ENCODE data around the gene CTIF. TPM values are rescaled to one million over a fixed set of nuclear protein-coding genes. Genes with fewer than 3 reads are reported as not detected.

The CTIF gene
- total RNA-seq, 3 donors from 2014 or later, result 4.3 to 5.3 (median 4.6) TPM

- ATAC-seq (peak; percentile 32 to 35), DNase-seq (no peak)
- peak overlapping the region; percentile 86 for H3K4me3 Mint-ChIP-seq
- H3K4me1 Mint-ChIP-seq (ENCODE audit: low read depth), result no peaks in the 10 kb centered on the region
- no peaks in the 10 kb centered on the region for H3K9me3 Mint-ChIP-seq
- H3K36me3 Mint-ChIP-seq (ENCODE audit: insufficient read depth), result no peaks in the 10 kb centered on the region
- H3K27me3 Mint-ChIP-seq (ENCODE audit: low read depth), result peaks cover 21% of the 10 kb centered on the region
Measured at GRCh38 chr18:48541026-48541746, 2.4 kb downstream of the CTIF start.

DNA sequence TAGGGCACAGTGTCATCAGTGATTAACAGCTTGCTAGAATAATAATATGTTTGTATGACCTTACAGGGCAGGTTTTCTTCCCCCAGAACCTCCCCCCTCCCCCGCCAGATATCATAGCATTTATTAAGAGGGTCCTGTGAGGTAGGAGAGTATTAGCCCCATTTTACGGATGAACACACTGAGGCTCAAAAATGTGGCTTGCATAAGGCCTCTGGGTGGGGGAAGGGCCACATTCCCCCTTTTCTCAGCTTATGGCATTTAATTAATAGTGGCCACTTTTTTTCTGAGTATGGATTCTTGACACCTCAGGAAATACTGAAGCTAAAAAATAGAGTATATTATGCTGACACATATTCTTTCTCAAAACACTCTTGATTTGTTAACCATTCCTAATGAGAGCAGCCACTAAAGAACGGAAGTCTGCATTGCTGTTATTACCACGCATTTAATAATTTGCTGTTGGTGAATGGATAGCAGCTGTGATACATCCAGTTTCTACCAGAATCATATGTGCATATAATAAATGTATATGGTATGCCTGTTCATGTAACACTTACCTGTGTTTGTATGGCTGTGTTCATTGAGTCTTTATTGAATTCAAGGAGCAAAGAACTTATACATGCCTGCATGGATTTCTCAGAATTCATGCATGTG, 3.0 kb downstream of the CTIF start:
- Mint-ChIP-seq H3K4me1 (ENCODE audit: low read depth) (no peaks in the 10 kb centered on the region), H3K27me3 (ENCODE audit: low read depth) (peaks cover 21% of the 10 kb centered on the region), H3K9me3 (no peaks in the 10 kb centered on the region), H3K36me3 (ENCODE audit: insufficient read depth) (no peaks in the 10 kb centered on the region), H3K4me3 (peak overlapping the region; percentile 43)
- DNase-seq, result no peak
- no peak for ATAC-seq

DNA sequence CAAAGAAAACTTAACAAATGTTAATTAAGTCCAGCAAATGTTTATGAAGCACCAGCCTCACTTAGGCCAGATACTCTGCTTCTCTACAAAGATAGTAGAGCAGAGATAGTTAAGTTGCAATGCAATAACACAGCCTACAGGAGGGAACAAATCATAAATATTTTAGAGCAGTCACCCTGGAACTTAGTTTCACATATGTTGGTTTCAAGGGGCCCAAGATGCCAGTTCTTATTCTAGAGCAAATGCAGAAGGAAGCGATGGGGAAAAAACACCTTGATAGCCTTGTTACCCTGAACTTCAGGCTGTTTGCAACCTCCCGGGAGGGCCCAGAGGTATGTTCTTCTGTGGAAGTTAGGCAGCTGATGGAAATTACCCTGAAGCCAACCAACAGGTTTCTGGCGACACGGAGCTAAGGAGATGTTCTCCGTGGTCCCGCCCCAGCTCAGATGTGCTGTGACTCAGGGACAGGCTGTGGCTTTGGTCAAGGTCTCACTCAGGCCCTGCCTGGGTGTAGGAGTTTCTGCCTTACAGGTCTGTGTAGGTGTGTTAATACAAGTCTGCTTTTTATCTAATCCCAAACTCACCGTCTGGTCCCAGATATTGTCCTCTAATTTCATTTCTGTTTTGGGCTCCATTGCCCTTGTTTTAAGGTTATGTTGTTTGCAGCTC, 3.8 kb downstream of the CTIF start:
- peaks cover 21% of the 10 kb centered on the region for H3K27me3 Mint-ChIP-seq (ENCODE audit: low read depth)
- ATAC-seq (no peak), DNase-seq (no peak)
- no peaks in the 10 kb centered on the region for H3K9me3 Mint-ChIP-seq
- no peak overlapping the region for H3K4me3 Mint-ChIP-seq
- H3K36me3 Mint-ChIP-seq (ENCODE audit: insufficient read depth), result no peaks in the 10 kb centered on the region
- H3K4me1 Mint-ChIP-seq (ENCODE audit: low read depth), result no peaks in the 10 kb centered on the region

DNA sequence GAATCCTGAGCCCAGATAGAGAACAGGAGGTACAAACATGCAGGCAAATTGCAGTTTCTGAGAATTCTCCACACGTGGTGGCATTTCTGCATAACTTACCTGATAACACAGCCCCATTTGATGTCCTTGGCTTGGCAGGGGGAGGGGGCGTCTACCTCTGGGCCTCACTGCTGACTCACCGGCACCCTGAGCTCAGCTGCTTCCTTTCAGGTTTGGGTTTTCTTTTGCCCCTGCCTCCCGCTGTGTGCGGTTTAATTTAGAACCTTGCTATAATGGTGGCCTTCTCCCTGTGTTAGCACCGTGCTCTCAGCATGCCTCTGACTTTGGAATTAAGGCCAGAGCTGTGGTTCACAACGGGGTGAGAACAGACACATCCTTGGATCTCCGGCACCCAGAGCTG, 4.4 kb downstream of the CTIF start:
- ATAC-seq (no peak), DNase-seq (peak; percentile 38)
- Mint-ChIP-seq H3K9me3 (no peaks in the 10 kb centered on the region), H3K27me3 (ENCODE audit: low read depth) (peaks cover 21% of the 10 kb centered on the region), H3K4me1 (ENCODE audit: low read depth) (no peaks in the 10 kb centered on the region), H3K36me3 (ENCODE audit: insufficient read depth) (no peaks in the 10 kb centered on the region), H3K4me3 (no peak overlapping the region)

GRCh38 chr18:48544116-48544515, 5.3 kb downstream of the CTIF start:
- DNase-seq, result no peak
- Mint-ChIP-seq H3K4me3 (no peak overlapping the region), H3K27me3 (ENCODE audit: low read depth) (peaks cover 21% of the 10 kb centered on the region), H3K9me3 (no peaks in the 10 kb centered on the region), H3K4me1 (ENCODE audit: low read depth) (no peaks in the 10 kb centered on the region), H3K36me3 (ENCODE audit: insufficient read depth) (no peaks in the 10 kb centered on the region)
- ATAC-seq, result no peak

GRCh38 chr18:48544661-48545415, 6.0 kb downstream of the CTIF start:
- Mint-ChIP-seq H3K27me3 (ENCODE audit: low read depth) (peaks cover 21% of the 10 kb centered on the region), H3K4me1 (ENCODE audit: low read depth) (no peaks in the 10 kb centered on the region), H3K4me3 (no peak overlapping the region), H3K36me3 (ENCODE audit: insufficient read depth) (no peaks in the 10 kb centered on the region), H3K9me3 (no peaks in the 10 kb centered on the region)
- DNase-seq (no peak), ATAC-seq (no peak)

DNA sequence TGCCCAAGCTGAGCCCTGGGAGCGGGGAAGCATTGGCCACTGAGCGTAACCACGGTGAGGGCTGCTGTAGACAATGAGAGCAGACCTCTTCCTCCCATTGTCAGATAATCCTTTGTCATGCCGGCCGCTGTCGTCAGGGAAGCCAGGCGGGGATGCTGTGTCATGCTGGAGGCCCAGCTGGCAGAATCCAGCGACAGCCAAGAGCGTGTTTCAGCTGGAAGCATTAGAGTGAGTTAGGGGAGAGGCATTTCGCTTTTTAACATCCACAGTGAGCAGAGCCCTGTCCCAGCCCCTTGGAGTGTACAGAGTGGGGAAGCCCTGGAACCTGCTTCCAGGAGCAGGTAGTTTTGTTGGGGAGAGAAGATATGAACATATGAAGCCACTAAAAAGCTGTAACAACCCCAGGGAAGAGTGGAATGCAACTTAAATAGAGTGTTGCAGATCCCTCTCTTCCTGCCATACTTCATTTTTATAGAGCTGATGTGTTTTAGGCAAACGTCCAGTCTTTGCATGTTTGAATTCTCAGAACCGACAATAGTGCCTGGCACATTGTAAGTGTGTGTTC, 7.0 kb downstream of the CTIF start:
- H3K36me3 Mint-ChIP-seq (ENCODE audit: insufficient read depth), result no peaks in the 10 kb centered on the region
- no peaks in the 10 kb centered on the region for H3K9me3 Mint-ChIP-seq
- no peak for ATAC-seq

GRCh38 chr18:48546396-48546795, 7.6 kb downstream of the CTIF start:
- no peaks in the 10 kb centered on the region for H3K4me1 Mint-ChIP-seq (ENCODE audit: low read depth)
- H3K36me3 Mint-ChIP-seq (ENCODE audit: insufficient read depth), result no peaks in the 10 kb centered on the region
- ATAC-seq, result no peak
- no peaks in the 10 kb centered on the region for H3K9me3 Mint-ChIP-seq
- no peak overlapping the region for H3K4me3 Mint-ChIP-seq
- H3K27me3 Mint-ChIP-seq (ENCODE audit: low read depth), result peaks cover 19% of the 10 kb centered on the region
- no peak for DNase-seq

More for the DNA sequence above, 7.0 kb downstream of the CTIF start:
- Mint-ChIP-seq H3K4me1 (ENCODE audit: low read depth) (no peaks in the 10 kb centered on the region), H3K27me3 (ENCODE audit: low read depth) (peaks cover 21% of the 10 kb centered on the region), H3K4me3 (no peak overlapping the region)
- no peak for DNase-seq

DNA sequence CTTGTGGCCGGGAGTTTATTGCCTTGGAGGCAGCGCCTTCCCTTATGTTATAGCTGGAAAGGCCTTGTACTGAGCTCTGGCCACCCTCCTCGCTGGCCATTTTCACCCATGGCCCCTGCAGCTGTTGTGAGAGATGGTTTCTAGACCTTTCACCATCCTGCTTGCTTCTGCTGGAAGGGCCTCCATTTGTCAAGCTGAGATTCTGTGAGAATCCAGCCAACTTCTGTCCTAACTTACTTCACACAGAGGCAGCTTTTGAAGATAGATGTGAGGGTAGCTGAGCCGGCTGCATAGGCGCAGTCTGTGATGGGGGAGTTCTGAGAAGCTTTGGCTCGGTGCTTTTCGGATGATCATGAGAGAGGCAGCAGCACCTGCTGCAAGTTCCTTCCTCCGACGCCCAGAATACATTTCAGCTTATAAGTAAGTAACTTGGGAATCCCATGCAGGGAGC, 8.7 kb downstream of the CTIF start:
- Mint-ChIP-seq H3K4me3 (no peak overlapping the region), H3K27me3 (ENCODE audit: low read depth) (peaks cover 14% of the 10 kb centered on the region), H3K4me1 (ENCODE audit: low read depth) (no peaks in the 10 kb centered on the region), H3K36me3 (ENCODE audit: insufficient read depth) (no peaks in the 10 kb centered on the region), H3K9me3 (no peaks in the 10 kb centered on the region)
- DNase-seq, result no peak
- no peak for ATAC-seq

DNA sequence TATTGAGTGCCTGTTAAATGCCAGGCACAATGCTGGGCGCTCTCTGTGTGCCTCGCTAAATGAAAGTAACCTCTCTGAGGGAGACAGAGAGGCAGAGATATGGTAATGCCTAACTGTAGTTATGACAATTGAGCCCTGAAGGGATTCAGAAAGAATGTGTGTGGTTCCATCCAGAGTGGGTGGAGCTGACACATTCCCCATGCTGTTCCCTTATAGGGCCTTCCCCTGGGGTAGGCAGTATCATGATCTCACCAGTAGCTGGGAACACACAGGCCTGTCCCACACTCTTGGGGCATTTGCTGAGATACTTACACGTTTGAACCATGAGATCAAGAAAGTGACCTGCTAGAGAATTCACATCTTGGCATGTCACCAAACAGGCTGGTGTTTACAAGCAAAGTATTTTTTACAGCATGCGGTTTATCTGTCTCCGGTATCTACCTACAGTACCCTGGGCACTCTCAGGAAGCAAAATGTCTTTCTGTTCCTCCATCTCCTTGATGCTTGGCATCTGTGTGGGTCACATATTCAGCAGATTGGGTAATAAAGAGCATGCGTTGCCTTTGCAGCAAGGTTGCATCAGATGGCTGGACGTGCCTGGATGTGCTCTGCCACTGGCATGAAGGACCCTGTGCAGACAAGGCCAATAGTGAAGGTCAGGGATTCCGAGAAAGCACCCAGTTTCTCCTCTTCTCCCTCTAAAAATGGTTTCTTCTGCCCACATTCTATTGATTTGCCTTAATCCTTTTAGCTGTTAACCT, 9.4 kb downstream of the CTIF start:
- H3K4me1 Mint-ChIP-seq (ENCODE audit: low read depth), result no peaks in the 10 kb centered on the region
- peaks cover 14% of the 10 kb centered on the region for H3K27me3 Mint-ChIP-seq (ENCODE audit: low read depth)
- H3K36me3 Mint-ChIP-seq (ENCODE audit: insufficient read depth), result no peaks in the 10 kb centered on the region
- ATAC-seq (no peak), DNase-seq (no peak)
- no peak overlapping the region for H3K4me3 Mint-ChIP-seq
- H3K9me3 Mint-ChIP-seq, result no peaks in the 10 kb centered on the region

DNA sequence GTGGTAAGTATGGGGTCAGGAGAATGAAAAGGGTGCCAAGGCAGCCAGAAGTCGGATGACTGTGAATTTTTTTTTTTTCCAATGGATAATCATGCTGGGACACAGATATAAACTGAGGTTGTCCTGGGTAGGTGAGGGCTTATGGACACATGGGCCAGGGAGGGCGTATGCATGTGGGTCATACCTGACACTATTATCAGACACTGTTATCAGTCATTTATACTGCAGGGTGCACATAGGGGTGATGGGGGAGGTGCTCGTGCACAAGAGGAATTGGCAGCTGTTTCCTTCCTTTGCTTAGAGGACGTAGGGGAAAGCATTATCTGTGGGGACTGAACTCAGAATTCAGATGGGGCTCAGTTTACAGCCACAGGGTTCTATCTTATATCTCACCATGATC, 10.1 kb downstream of the CTIF start:
- DNase-seq (no peak), ATAC-seq (no peak)
- Mint-ChIP-seq H3K4me3 (no peak overlapping the region), H3K9me3 (no peaks in the 10 kb centered on the region), H3K4me1 (ENCODE audit: low read depth) (no peaks in the 10 kb centered on the region), H3K27me3 (ENCODE audit: low read depth) (peaks cover 11% of the 10 kb centered on the region), H3K36me3 (ENCODE audit: insufficient read depth) (no peaks in the 10 kb centered on the region)

- Mint-ChIP-seq H3K4me1 (ENCODE audit: low read depth) (no peaks in the 10 kb centered on the region), H3K36me3 (ENCODE audit: insufficient read depth) (no peaks in the 10 kb centered on the region), H3K27me3 (ENCODE audit: low read depth) (no peaks in the 10 kb centered on the region), H3K9me3 (no peaks in the 10 kb centered on the region), H3K4me3 (no peak overlapping the region)
- ATAC-seq, result no peak
- no peak for DNase-seq
Measured at GRCh38 chr18:48550101-48550729, 11.4 kb downstream of the CTIF start.

GRCh38 chr18:48551100-48551499, 12.3 kb downstream of the CTIF start:
- no peak for ATAC-seq
- DNase-seq, result no peak
- no peak overlapping the region for H3K4me3 Mint-ChIP-seq
- no peaks in the 10 kb centered on the region for H3K27me3 Mint-ChIP-seq (ENCODE audit: low read depth)
- H3K4me1 Mint-ChIP-seq (ENCODE audit: low read depth), result no peaks in the 10 kb centered on the region
- no peaks in the 10 kb centered on the region for H3K9me3 Mint-ChIP-seq
- H3K36me3 Mint-ChIP-seq (ENCODE audit: insufficient read depth), result no peaks in the 10 kb centered on the region
